ENCODE data around the gene CNOT1. TPM values are rescaled to one million over a fixed set of nuclear protein-coding genes. Genes with fewer than 3 reads are reported as not detected.
A peak's percentile ranks its signal among the peaks of the same experiment; 100 is the strongest.
"Not testable (repeated sequence)": the region's sequence is repeated elsewhere in the genome, so short reads cannot be mapped to it uniquely, and the experiment has no call there.

The CNOT1 gene
- total RNA-seq, 2 donors from 2014 or later = 295 to 315 TPM

DNA sequence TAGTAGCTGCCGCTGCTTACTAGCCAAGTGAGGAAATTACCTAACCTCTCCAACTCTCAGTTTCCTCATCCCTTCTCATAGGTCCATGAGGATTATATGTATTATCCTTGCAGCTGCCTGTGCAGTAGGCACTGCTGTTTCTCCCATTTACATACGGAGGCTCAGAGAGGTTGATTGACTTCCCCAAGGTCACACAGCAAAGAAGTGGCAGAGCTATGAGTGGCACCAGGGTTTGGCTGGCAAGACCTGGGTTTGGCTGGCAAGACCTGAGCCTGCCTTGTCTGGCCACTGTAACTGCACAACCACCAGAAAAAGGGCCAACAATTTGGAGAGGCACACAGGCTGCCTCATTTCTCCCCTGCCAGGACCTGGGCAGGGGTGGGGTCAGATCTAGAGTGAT lies 132.2 kb downstream of the CNOT1 start:
- no peaks in the 10 kb centered on the region for H3K9me3 Mint-ChIP-seq
- no peak for DNase-seq
- no peak overlapping the region for H3K4me3 Mint-ChIP-seq
- peaks cover 29% of the 10 kb centered on the region for H3K4me1 Mint-ChIP-seq (ENCODE audit: low read depth)
- H3K36me3 Mint-ChIP-seq (ENCODE audit: insufficient read depth in 2 of 2) = no peaks in the 10 kb centered on the region
- no peak overlapping the region for H3K27ac Mint-ChIP-seq
- no peak for ATAC-seq (replicated peaks in 1 of 2)
- H3K27me3 Mint-ChIP-seq (ENCODE audit: low read depth) = peaks cover under 1% of the 10 kb centered on the region

DNA sequence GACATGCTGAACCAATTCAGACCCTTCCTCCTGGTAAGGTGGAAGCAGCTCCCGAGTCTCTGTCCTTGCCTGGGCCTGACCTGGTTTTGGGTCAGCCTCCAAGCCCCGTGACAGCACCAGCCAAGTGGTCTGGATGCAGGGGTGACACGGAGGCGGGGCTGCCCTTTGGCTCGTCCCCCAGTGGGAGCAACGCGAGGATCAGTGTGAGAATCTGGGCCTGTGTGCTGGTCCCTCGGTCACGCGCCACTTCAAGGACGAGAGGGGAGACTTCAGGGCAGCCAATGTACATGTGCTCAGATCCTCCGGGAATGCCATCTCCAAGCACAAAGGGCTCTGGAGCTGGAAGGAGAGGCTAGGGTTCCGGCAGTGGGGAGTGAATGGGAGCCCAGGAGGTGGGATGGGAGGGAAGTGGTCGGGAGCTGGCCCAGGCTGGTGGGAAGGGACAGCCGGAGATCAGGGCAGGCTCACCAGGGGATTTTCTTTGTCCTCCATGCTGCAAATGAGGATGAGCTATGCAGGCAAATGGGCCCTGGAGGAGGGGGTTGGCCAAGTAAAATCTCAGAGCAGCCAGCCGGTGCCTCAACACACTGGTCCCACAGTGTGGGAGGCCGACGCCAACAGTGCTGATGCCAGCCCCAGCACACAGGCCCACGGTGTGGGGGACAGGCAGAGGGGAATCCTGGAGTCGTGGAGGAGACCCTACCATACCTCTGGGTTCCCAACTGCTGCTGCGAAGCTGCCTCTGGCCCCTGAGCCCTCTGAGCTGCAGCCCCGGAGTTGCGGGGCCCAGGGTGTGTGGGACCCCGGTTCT lies 133.9 kb downstream of the CNOT1 start:
- peaks cover 22% of the 10 kb centered on the region for H3K4me1 Mint-ChIP-seq (ENCODE audit: low read depth)
- no peaks in the 10 kb centered on the region for H3K27me3 Mint-ChIP-seq (ENCODE audit: low read depth)
- H3K27ac Mint-ChIP-seq = no peak overlapping the region
- no peaks in the 10 kb centered on the region for H3K9me3 Mint-ChIP-seq
- no peak for ATAC-seq (replicated peaks in 1 of 2)
- no peak for DNase-seq
- peak overlapping the region; percentile 34 to 41 for H3K4me3 Mint-ChIP-seq
- no peaks in the 10 kb centered on the region for H3K36me3 Mint-ChIP-seq (ENCODE audit: insufficient read depth in 2 of 2)

- H3K27ac Mint-ChIP-seq = no peak overlapping the region
- no peaks in the 10 kb centered on the region for H3K27me3 Mint-ChIP-seq (ENCODE audit: low read depth)
- H3K4me3 Mint-ChIP-seq = peak overlapping the region; percentile 34 to 41
- DNase-seq (peak; percentile 66 to 80), ATAC-seq (replicated peaks in 1 of 2) (peak; percentile 69 to 71)
- peaks cover 22% of the 10 kb centered on the region for H3K4me1 Mint-ChIP-seq (ENCODE audit: low read depth)
- H3K36me3 Mint-ChIP-seq (ENCODE audit: insufficient read depth in 2 of 2) = no peaks in the 10 kb centered on the region
- no peaks in the 10 kb centered on the region for H3K9me3 Mint-ChIP-seq
These were observed 134.6 kb downstream of the CNOT1 start for GRCh38 chr16:58494981-58495520.

DNA sequence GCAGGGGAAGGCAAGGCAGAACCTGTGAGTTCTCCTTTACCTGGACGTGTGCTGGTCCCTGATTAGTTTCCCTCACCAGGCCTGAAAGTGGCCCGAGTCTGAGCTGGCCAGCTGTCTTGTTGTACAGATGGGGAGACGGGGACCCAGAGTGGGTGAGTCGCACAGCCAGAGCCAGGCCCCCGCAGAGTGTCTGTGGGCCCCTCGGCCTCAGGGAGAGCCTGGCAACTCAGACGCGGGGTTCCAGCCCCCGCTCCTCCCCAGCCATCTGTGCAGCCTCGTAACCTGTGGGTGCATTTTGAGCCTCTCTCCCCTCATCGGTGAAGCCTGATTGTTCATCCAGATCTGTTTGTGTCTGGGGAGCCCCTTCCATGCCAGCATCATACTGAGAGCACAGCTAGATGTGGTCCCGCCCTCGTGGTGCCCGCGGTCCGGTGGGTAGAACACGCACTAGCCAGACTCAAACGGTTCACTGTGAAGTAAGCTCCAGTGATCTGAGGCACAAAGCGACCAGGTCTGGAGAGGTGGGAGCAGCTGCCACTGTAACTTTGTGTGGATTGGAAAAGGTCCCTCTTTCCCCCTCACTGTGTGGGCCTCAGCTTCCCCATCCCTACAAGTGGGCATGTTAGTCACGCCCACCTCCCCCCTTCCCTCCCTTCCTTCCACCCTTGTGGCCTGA lies 135.7 kb downstream of the CNOT1 start:
- H3K4me1 Mint-ChIP-seq (ENCODE audit: low read depth) = peaks cover 22% of the 10 kb centered on the region
- DNase-seq (no peak), ATAC-seq (replicated peaks in 1 of 2) (no peak)
- no peak overlapping the region for H3K4me3 Mint-ChIP-seq
- H3K27me3 Mint-ChIP-seq (ENCODE audit: low read depth) = no peaks in the 10 kb centered on the region
- H3K9me3 Mint-ChIP-seq = no peaks in the 10 kb centered on the region
- no peak overlapping the region for H3K27ac Mint-ChIP-seq
- H3K36me3 Mint-ChIP-seq (ENCODE audit: insufficient read depth in 2 of 2) = no peaks in the 10 kb centered on the region

DNA sequence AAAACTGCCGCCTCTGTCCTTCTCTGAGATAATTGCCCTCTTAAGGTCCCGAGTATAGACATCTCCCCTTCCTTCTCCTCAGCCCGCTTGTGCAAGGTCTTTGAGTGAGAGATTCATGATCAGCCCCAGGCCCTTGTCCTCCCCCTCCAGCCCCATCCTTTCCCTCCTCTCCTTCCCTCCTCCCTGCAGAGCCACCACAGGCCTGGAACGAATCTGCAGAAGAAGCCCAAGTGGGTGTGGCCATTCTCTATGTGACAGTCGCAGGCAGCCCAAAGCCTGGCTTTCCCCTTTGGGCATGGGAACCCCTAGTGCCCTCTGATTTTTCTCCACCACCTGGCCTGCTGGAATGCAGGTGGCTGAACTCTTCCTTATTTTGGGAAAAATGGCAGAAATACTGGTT lies 136.9 kb downstream of the CNOT1 start:
- no peaks in the 10 kb centered on the region for H3K27me3 Mint-ChIP-seq (ENCODE audit: low read depth)
- DNase-seq (no peak), ATAC-seq (replicated peaks in 1 of 2) (no peak)
- H3K9me3 Mint-ChIP-seq = no peaks in the 10 kb centered on the region
- H3K4me3 Mint-ChIP-seq = no peak overlapping the region
- no peak overlapping the region for H3K27ac Mint-ChIP-seq
- no peaks in the 10 kb centered on the region for H3K36me3 Mint-ChIP-seq (ENCODE audit: insufficient read depth in 2 of 2)
- H3K4me1 Mint-ChIP-seq (ENCODE audit: low read depth) = peaks cover 22% of the 10 kb centered on the region

- peaks cover 21% of the 10 kb centered on the region for H3K4me1 Mint-ChIP-seq (ENCODE audit: low read depth)
- H3K36me3 Mint-ChIP-seq (ENCODE audit: insufficient read depth in 2 of 2) = no peaks in the 10 kb centered on the region
- no peaks in the 10 kb centered on the region for H3K9me3 Mint-ChIP-seq
- DNase-seq (no peak), ATAC-seq (replicated peaks in 1 of 2) (no peak)
- no peaks in the 10 kb centered on the region for H3K27me3 Mint-ChIP-seq (ENCODE audit: low read depth)
- H3K4me3 Mint-ChIP-seq = no peak overlapping the region
- H3K27ac Mint-ChIP-seq = no peak overlapping the region
These were observed 137.6 kb downstream of the CNOT1 start for GRCh38 chr16:58492066-58492465.

DNA sequence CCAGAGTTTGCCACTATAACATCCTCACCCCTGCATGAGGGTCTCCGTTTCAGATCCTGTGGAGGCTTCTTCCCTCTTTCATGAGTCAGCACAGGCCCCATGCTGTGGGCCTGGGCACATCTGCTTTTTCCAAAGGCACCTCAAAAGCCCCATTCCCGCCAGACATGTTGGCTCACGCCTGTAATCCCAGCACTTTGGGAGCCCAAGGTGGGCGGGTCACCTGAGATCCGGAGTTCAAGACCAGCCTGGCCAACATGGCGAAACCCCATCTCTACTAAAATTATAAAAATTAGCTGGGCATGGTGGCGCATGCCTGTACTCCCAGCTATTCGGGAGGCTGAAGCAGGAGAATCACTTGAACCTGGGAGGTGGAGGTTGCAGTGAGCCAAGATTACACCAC lies 139.1 kb downstream of the CNOT1 start:
- not testable (repeated sequence) for ATAC-seq (replicated peaks in 1 of 2); H3K36me3 Mint-ChIP-seq (ENCODE audit: insufficient read depth in 2 of 2); H3K9me3 Mint-ChIP-seq; DNase-seq; H3K27me3 Mint-ChIP-seq (ENCODE audit: low read depth); H3K27ac Mint-ChIP-seq; H3K4me3 Mint-ChIP-seq
- peaks cover 12% of the 10 kb centered on the region for H3K4me1 Mint-ChIP-seq (ENCODE audit: low read depth)

- DNase-seq (no peak), ATAC-seq (replicated peaks in 1 of 2) (no peak)
- Mint-ChIP-seq H3K27me3 (ENCODE audit: low read depth) (no peaks in the 10 kb centered on the region), H3K9me3 (no peaks in the 10 kb centered on the region), H3K36me3 (ENCODE audit: insufficient read depth in 2 of 2) (no peaks in the 10 kb centered on the region), H3K27ac (no peak overlapping the region), H3K4me3 (no peak overlapping the region), H3K4me1 (ENCODE audit: low read depth) (peaks cover 7% of the 10 kb centered on the region)
These were observed 139.6 kb downstream of the CNOT1 start for GRCh38 chr16:58490065-58490464.

- H3K27ac Mint-ChIP-seq = no peak overlapping the region
- no peak overlapping the region for H3K4me3 Mint-ChIP-seq
- H3K36me3 Mint-ChIP-seq (ENCODE audit: insufficient read depth in 2 of 2) = no peaks in the 10 kb centered on the region
- H3K9me3 Mint-ChIP-seq = no peaks in the 10 kb centered on the region
- no peaks in the 10 kb centered on the region for H3K27me3 Mint-ChIP-seq (ENCODE audit: low read depth)
- ATAC-seq (replicated peaks in 1 of 2) (no peak), DNase-seq (no peak)
- no peaks in the 10 kb centered on the region for H3K4me1 Mint-ChIP-seq (ENCODE audit: low read depth)
These were observed 141.1 kb downstream of the CNOT1 start for GRCh38 chr16:58488531-58488930.

- Mint-ChIP-seq H3K4me3 (peak overlapping the region in 1 of 2 donors; percentile 47), H3K27ac (no peak overlapping the region), H3K27me3 (ENCODE audit: low read depth) (peaks cover 7% of the 10 kb centered on the region), H3K4me1 (ENCODE audit: low read depth) (no peaks in the 10 kb centered on the region), H3K36me3 (ENCODE audit: insufficient read depth in 2 of 2) (no peaks in the 10 kb centered on the region), H3K9me3 (no peaks in the 10 kb centered on the region)
- DNase-seq (peak; percentile 79 to 80), ATAC-seq (replicated peaks in 1 of 2) (peak; percentile 86 to 90)
These were observed 141.9 kb downstream of the CNOT1 start for GRCh38 chr16:58487566-58488351.

- no peak for ATAC-seq (replicated peaks in 1 of 2)
- Mint-ChIP-seq H3K4me1 (ENCODE audit: low read depth) (no peaks in the 10 kb centered on the region), H3K36me3 (ENCODE audit: insufficient read depth in 2 of 2) (no peaks in the 10 kb centered on the region), H3K27me3 (ENCODE audit: low read depth) (peaks cover 14% of the 10 kb centered on the region), H3K9me3 (no peaks in the 10 kb centered on the region), H3K4me3 (no peak overlapping the region), H3K27ac (no peak overlapping the region)
- DNase-seq = no peak
These were observed 144.3 kb downstream of the CNOT1 start for GRCh38 chr16:58485184-58485887.

DNA sequence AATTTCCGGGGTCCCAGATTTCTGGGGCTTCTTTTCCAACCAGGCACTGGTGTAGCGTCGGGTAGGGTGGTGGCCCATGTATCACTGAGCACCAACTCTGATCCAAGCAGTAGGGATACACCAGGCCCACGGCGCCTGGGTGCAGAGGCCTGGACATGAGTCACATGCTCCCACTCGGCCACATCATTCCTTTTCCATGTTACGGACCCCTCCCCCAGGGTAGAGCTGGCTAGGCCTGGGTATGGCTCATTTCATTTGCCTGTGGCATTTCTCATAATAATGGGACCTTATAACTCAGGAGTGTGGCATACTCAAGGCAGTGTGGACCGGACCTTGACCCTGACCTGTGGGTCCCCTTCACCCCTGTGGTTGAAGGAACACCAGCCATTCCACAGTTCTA lies 147.7 kb downstream of the CNOT1 start:
- H3K4me3 Mint-ChIP-seq = no peak overlapping the region
- no peaks in the 10 kb centered on the region for H3K9me3 Mint-ChIP-seq
- H3K27me3 Mint-ChIP-seq (ENCODE audit: low read depth) = peaks cover 14% of the 10 kb centered on the region
- no peak overlapping the region for H3K27ac Mint-ChIP-seq
- ATAC-seq (replicated peaks in 1 of 2) (no peak), DNase-seq (no peak)
- no peaks in the 10 kb centered on the region for H3K36me3 Mint-ChIP-seq (ENCODE audit: insufficient read depth in 2 of 2)
- no peaks in the 10 kb centered on the region for H3K4me1 Mint-ChIP-seq (ENCODE audit: low read depth)
